ENCODE data around the gene FGD4.
"Not testable (repeated sequence)": the region's sequence is repeated elsewhere in the genome, so short reads cannot be mapped to it uniquely, and the experiment has no call there.

Gene FGD4

GRCh38 chr12:32526343-32526742 is 127.0 kb downstream of the FGD4 start:
- FAIRE-seq = not testable (repeated sequence)

DNA sequence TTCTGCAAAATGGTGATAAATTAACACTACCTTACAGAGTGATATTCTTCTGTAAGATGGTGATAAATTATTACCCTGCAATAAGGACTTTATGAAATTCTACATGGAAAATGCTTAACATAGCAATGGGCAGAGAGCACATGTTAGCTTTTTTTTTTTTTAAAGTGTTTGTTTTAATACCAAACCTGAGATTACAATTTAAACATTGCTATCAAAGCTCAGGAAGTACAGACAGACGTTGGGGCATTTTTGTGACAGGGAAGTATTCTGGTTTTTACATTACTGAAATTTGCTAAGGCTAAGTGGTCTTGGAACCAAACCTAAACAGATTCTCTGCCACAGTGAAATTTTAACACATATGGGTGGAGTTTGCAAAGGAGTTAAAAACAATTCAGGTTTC is 133.1 kb downstream of the FGD4 start:
- no peak for FAIRE-seq

DNA sequence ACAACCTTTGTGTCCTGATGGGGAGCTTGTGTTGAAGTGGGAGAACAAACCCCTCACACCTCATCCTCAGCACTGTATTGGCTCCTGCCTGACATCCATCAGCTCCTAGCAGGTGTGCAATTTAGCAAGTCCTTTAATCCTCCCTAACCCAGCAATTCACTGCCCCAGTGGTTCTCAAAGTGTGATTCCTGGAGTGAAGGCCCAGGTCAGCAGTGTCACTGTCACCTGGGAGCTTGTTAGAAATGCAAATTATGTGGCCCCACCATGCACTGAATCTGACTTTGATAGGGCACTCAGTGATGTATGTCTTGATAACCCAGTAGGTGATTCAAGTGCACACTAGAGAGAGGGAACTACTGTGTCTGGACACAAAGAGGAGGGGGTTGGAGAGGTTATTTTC is 133.6 kb downstream of the FGD4 start:
- FAIRE-seq = no peak

GRCh38 chr12:32533506-32533905 is 134.1 kb downstream of the FGD4 start:
- not testable (repeated sequence) for FAIRE-seq

- FAIRE-seq = peak; percentile 95
These were observed 134.7 kb downstream of the FGD4 start for GRCh38 chr12:32533971-32534590.

DNA sequence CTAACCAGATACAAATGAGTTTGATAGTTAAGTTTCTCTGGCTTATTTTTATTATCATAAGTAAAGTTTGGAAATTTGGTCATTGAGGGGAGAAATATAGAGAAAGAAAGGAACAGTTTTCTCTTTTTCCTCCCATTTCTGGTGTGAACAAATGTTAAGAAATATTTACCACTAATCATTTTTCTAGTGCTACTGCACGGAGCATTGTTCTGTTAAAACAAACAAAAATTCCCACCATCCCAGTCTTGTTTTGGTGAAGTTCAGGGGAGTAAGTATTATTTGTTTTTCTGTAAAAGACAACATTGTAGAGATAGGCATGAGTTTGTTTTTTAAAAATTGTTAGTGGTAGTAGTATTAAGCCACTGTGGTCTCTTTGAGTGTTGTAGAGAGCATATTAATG is 135.3 kb downstream of the FGD4 start:
- FAIRE-seq = no peak

DNA sequence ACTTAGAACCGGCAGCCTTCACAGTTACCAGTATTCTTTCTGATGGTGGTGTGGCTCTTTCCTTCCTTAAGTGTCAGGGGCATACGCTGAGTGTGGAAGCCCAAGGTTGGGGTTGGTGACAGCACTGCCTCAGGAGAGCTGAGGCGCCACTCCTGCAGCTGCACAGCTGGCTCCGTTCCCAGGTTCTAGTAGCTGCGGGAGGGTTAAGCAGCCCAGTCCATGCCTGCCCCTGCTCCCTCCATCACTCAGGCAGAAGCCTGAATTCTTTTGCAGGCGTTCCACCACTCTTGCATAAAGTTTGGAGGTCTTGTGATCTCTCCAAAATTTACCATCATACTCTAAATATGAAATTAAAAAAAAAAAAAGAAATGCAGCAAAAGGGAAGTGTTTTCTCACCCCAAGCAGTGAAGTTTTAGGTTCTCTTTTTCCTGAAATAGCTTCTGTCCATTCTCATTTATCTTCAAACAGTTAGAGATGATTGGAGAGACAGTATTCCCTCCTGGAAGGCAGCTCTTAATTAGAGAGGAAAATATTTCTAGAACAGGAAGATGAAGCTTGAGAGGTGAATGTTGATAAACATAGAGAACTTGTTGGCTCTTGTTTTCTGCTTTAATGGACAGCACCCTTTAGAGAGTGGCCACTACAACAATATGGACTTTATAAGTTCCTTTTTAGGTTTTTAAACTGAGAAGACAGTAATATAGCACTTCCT is 136.1 kb downstream of the FGD4 start:
- FAIRE-seq = peak; percentile 5

- no peak for FAIRE-seq
These were observed 136.6 kb downstream of the FGD4 start for GRCh38 chr12:32536000-32536345.

GRCh38 chr12:32541754-32542374 is 142.5 kb downstream of the FGD4 start:
- FAIRE-seq = no peak

- no peak for FAIRE-seq
These were observed 143.3 kb downstream of the FGD4 start for GRCh38 chr12:32542428-32543229.

GRCh38 chr12:32544893-32545292 is 145.5 kb downstream of the FGD4 start:
- no peak for FAIRE-seq

DNA sequence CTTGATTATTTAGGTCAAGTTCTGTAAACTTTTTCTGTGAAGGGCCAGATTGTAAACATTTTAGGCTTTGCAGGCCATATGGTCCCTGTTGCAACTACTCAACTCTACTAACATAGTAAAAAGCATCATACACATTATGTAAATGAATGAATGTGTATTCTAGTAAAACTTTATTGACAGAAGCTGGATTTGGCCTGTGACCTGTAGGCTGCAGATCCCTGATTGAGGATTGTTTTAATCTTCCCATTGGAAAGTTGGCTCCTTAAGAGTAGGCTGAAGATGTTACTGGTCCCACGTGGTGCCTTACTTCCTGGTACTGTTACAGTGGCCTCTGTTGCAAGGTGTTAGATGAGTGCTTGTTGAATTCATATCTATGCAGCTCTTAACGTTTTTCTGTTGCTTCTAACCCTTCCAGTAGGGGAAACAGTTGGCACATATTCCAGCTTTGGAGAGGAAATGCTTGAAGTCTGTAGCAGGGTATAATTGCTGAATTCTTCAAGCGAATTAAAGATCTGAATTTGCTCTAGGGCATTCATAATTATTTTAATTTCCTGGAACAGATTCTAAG is 146.1 kb downstream of the FGD4 start:
- no peak for FAIRE-seq

GRCh38 chr12:32546272-32546671 is 146.9 kb downstream of the FGD4 start:
- FAIRE-seq = no peak

DNA sequence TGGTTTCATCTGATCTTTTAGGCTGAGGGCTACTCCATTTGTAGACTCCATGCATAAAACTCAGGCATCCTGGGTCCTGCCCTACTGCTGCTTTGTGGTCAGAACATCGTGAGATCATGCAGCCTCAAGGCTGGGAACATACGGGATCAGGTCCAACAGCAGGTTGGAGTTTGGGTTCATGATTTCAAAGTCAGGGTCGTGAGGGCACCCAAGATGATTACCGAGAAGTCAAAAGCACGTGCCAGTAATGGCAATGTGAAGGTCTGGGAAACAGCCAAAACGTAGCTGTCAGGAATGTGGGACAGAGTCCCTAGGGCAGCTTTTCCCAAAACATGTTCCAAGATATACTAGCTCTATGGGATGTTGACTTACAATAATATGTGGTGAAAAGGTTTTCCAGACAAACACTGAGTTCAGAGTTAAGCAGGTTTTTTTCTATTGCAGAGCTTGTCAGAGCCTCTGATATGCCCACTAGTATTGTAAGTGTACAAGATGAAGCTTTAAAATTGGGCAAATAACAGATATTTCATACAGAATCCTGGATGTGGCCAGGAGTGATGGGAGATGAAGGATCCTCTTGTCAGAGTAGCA is 149.4 kb downstream of the FGD4 start:
- no peak for FAIRE-seq

DNA sequence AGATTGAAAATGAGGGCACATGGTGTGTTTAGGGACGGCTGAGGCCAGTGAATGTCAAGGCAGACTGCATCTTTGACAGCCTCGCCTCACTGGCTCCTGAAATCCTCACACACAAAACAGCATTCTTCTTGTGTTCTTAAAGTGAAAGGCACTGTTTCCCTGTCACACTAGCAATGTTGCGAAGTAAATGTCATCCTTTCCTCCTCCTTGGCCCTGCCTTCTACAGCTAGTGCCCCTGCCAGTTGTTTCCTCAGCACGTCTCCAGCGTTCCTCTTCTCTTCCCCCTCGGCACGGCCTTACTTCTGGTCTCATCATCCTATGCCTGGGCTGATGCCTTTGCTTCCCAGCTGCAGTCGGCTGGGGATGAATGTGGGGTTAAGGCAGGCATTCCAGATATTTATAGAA is 150.3 kb downstream of the FGD4 start:
- no peak for FAIRE-seq

DNA sequence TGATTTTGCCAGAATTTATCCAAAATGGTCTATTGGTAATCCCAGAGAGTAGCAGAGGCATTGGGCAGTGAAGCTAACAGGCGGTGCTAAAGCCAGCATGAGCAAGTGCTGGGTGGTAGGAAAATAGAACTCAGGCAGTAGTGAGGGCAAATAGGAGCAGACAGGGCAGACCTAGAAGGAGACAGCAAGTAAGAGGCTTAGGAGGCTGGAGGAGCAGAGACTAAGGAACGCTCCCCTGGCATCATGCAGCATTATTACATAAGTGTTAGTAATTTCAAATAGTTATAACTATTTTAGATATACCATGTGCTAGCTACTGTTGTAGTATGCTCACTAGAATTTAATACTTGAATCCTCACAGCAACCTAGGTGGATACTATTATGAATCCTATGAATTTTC is 151.7 kb downstream of the FGD4 start:
- no peak for FAIRE-seq

- no peak for FAIRE-seq
These were observed 159.5 kb downstream of the FGD4 start for GRCh38 chr12:32558903-32559302.

DNA sequence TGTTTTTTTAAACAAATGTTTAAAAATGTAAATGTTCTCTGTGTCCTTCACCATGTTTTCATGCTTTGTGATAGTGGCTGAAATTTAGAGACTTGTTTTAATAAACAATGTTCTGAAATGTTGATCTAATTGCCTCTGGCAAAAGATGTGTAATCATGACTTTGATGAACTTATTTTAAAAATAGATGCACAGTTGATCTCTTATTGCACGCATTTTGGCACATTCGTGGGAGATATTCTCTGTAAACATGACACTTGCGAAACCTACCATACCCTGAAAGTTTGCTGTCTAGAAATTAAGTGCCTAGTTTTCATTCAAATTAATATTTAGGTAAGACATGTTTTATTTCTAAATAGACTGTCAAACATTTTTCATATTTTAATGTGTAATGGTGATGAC is 160.1 kb downstream of the FGD4 start:
- FAIRE-seq = no peak

- no peak for FAIRE-seq
These were observed 161.2 kb downstream of the FGD4 start for GRCh38 chr12:32560520-32560919.

DNA sequence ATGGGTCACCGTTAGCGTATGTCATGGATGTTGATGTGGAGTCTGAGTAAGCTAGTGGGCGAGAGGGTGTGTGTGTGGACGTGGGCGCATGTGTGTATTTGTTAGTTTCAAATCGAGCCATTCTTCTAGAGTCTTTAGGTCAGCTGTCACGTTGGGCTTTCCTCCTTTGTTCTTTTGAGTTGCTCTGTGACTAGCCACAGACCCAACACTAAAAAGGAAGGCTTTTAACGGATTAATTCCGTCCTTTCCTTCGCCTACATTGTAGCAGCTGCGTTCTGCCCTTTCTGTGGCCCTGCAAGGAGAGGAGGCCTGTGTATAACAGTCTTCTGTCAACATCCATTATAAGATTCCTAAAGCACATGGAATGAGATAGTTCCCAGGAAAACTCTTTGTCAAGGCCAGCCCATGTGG is 162.6 kb downstream of the FGD4 start:
- no peak for FAIRE-seq

DNA sequence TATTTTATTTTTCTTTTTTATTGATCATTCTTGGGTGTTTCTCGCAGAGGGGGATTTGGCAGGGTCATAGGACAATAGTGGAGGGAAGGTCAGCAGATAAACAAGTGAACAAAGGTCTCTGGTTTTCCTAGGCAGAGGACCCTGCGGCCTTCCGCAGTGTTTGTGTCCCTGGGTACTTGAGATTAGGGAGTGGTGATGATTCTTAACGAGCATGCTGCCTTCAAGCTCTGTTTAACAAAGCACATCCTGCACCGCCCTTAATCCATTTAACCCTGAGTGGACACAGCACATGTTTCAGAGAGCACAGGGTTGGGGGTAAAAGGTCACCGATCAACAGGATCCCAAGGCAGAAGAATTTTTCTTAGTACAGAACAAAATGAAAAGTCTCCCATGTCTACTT is 163.1 kb downstream of the FGD4 start:
- FAIRE-seq = not testable (repeated sequence)

GRCh38 chr12:32566663-32567295 is 167.4 kb downstream of the FGD4 start:
- FAIRE-seq = no peak

Data from islet of Langerhans (tissue), 1 donor.